GOT3 (cell line): ENCODE results near the gene TUBB.

Experiments
- DNase-seq: peaks from one replicate; lab custom pipeline; 2025; ENCODE audit warnings: mixed read lengths; lab: John Stamatoyannopoulos, UW

TUBB gene

GRCh38 chr6:30719791-30720737 lies at the start of gene TUBB:
Gene TUBB, plus strand, starts transcription at chr6:30720352. Its CDS starts 155 bp downstream, at chr6:30720507.
- peak; percentile 86 for DNase-seq

GRCh38 chr6:30670760-30671527 lies 49.2 kb upstream of the TUBB start:
- DNase-seq: no peak

GRCh38 chr6:30672445-30673253 lies 47.5 kb upstream of the TUBB start, which contains the start of gene DHX16:
Gene DHX16, minus strand, starts transcription at chr6:30673006. Its CDS starts 165 bp downstream, at chr6:30672841.
- peak; percentile 71 for DNase-seq

- DNase-seq: no peak
These were observed 43.4 kb upstream of the TUBB start for GRCh38 chr6:30676660-30677285.

GRCh38 chr6:30678964-30679726 lies 41.0 kb upstream of the TUBB start:
- DNase-seq: no peak

- DNase-seq: no peak
These were observed 40.2 kb upstream of the TUBB start for GRCh38 chr6:30679765-30680535.

GRCh38 chr6:30681766-30682142 lies 38.4 kb upstream of the TUBB start:
- no peak for DNase-seq

- peak; percentile 23 for DNase-seq
These were observed 37.7 kb upstream of the TUBB start for GRCh38 chr6:30682143-30683117.

- no peak for DNase-seq
These were observed 36.8 kb upstream of the TUBB start for GRCh38 chr6:30683183-30683979.

GRCh38 chr6:30683980-30684338 lies 36.2 kb upstream of the TUBB start:
- DNase-seq: no peak

GRCh38 chr6:30684386-30685156 lies 35.6 kb upstream of the TUBB start:
- no peak for DNase-seq

GRCh38 chr6:30685157-30686008 lies 34.8 kb upstream of the TUBB start:
- DNase-seq: no peak

- DNase-seq: peak; percentile 46
These were observed 33.9 kb upstream of the TUBB start, which contains the start of gene PPP1R18 for GRCh38 chr6:30686009-30686907. Gene PPP1R18, minus strand, starts transcription at chr6:30686645. Its CDS starts 627 bp downstream, at chr6:30686018.

- DNase-seq: peak; percentile 94
These were observed 33.1 kb upstream of the TUBB start for GRCh38 chr6:30686908-30687658.
